Stimulated activated CD4-positive, alpha-beta T cell treated with anti-CD3 and anti-CD28 coated beads, Interleukin-1b, Interleukin-23, amount 100 ng/mL, for 1 hour (primary cell): ENCODE results near the gene GRIN1.
"Not testable (repeated sequence)": the region's sequence is repeated elsewhere in the genome, so short reads cannot be mapped to it uniquely, and the experiment has no call there.

Experiments used
- DNase-seq, 2 donors: peaks; one replicate each; pipeline ENCODE4 v3.0.0-alpha.2; 2020; ENCODE audit warnings: low read depth in 2 of 2

GRIN1 gene

DNA sequence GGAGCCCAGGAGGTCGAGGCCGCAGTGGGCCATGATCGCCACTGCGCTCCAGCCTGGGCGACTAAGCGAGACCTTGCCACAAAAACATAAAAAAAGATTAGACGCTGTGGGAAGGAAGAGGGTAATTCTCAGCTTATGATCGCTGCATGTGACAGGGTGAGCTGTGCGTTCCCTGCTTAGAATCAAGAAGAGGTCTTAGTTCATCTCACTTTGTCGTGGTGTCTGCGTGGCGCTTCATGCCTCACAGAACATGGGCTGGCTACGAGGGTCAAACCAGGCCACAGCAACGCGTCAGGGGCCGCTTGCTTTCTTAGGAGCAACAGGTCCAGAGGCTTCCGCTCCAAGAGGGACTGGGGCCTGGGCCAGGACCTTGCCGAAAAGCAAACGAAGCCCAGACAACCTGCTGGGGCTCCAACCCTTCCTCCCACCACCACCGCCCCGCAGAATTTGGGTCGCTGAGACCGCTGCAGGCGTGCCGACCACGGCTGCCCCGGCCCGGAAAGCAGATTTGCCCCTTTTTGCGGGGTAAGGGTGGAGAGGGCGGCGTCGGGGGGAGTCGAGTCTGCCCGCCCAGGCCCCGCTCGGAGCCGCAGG, 10.0 kb upstream of the GRIN1 start:
- no peak for DNase-seq

DNA sequence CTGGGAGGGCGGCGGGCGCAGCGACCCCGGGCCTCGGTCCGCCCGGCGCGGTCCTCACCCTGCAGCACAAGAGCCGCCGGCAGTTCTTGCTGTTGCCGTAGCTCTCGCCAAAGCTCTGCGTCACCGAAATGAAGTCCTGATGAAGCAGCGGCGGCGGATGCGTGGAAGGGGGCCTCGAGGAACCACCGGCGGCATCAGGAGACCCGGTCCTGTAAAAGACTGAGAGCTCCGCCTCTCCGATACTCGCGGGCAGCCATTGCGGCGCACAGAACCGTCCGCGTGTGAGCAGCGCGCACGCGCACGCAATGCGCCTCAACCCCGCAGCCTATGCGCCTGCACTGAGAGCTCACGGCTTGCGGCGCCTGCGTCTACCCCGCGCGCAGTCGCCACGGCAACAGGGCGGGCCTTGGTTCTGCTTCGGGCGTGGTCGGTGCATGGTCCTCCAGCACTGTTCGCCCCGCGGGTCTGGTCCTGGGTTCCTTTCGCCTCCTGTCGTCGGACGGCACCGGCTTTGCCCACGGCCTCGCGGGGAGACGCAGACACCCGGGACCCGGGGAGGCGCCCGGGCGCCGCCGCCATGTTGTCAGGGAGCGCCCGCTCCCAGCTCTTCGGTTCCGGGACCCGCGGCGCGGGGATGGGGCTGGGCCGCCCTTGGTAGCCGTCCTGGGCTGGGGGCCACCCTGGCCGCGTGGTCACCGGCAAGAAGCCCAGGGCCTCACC, 9.3 kb upstream of the GRIN1 start:
- peak; percentile 66 to 73 for DNase-seq

DNA sequence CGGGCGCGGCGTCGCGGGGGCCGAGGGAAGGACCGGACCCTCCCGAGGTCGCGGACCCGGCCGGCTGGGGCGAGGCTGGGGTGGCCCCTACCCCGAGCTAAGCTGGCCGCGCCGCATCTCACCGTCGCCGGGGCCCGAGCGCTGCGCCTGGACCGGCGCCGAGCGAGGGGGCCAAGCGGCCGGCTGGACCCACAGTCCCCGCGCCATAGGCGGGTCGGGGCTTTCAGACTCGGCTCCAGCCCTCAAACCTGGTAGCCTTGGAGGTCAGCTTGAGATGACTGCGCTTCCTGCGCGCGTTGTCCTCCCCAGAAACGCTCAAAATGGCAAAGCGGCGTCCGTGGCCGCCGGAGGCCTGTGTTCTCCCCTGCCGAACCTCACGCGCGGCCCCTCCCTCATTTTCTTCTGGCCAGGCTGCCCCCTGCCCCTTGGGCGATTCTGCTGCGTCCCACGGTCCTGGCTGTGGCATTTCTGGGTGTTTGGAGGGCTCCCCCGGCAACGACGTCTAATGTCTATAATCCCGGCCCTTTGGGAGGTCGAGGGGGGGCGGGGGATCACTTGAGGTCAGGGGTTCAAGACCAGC, 8.7 kb upstream of the GRIN1 start:
- no peak for DNase-seq

DNA sequence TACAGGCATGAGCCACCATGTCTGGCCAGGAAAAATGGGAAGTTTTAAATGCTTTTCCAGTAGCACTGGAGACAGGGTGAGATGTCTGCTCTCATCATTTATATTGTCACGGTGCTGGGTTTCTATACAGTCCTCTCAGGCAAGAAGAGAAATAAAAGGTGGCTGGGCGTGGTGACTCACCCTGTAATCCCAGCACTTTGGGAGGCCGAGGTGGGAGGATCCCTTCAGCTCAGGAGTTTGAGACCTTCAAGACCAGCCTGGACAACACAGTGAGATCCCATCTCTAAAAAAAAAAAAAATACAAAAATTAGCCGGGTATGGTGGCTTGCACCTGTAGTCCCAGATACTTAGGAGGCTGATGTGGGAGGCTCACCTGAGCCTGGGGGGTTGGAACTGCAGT, 4.8 kb upstream of the GRIN1 start:
- no peak for DNase-seq

DNA sequence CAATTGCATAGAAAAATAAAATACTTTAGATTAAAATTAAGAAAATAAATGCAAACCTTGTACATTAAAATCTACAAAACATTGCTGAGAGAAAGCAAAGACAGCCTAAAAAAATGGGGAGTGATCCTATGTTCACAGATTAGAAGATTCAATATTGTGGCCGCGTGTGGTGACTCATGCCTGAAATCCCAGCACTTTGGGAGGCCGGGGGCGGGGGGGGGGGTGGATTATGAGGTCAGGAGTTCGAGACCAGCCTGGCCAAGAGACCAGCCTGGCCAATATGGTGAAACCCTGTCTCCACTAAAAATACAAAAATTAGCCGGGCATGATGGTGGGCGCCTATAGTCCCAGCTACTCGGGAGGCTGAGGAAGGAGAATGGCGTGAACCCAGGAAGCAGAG, 3.8 kb upstream of the GRIN1 start:
- not testable (repeated sequence) for DNase-seq

DNA sequence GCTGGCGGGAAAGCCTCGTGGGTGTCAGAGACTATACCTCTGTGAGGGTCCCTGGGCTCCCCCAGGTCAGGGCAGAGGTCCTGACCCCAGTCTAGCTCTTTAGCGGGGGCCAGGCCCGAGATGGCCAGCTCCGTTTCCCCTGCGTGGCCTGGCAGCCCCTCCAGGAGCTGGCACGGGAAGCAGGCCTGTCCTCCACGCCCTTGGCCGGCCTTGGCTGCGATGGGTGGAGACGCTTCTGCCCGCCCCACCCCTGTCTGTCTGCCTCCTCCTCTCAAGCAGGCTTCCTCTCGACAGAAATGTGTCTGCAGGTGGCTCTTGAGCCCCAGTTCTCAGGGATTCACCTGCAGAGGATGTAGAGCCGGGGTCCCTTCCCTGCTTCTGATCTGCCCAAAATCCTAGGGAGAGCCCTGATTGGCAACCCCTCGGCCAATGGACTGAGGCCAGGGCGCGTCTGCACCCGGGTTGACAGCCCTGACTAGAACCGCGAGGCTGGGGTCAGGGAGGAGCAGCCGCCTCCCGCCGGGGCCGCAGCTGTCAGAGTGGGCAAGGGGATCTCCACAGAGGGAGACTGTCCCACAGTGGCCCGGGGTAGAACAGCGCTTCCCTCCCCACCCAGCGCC, 2.6 kb upstream of the GRIN1 start:
- DNase-seq: no peak

DNA sequence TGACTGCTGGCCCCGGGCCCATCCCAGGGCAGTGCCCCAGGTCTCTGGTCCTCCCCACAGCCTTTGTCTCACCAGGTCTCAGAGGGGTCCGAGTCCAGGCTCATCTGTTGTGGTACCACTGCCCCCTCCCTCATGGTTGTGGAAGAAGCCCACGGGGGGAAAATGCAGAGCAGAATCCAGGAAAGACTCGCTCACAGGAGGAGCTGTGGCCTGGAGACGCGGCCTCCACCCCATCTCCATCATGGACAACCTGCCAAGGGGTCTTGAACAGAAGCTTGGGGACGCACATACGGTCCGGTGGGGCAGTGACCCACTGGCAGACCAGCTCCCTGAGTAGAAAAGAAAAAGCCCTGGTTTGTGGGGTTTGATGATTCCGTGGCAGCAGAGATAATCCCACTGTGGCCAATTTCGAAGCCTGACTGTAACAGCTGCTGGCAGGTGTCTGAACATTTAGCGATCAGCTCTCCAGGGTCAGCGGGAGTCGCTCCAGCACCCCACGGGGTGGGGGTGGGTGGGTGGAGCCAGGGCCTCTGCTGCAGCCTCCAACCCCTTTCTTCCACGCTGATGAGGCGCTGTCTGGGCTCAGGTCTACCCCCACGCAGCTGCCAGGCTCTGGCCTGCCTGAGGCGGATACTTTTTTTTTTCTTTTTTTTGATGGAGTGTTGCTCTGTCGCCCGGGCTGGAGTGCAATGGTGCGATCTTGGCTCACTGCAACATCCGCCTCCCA, 1.9 kb upstream of the GRIN1 start:
- DNase-seq: no peak

DNA sequence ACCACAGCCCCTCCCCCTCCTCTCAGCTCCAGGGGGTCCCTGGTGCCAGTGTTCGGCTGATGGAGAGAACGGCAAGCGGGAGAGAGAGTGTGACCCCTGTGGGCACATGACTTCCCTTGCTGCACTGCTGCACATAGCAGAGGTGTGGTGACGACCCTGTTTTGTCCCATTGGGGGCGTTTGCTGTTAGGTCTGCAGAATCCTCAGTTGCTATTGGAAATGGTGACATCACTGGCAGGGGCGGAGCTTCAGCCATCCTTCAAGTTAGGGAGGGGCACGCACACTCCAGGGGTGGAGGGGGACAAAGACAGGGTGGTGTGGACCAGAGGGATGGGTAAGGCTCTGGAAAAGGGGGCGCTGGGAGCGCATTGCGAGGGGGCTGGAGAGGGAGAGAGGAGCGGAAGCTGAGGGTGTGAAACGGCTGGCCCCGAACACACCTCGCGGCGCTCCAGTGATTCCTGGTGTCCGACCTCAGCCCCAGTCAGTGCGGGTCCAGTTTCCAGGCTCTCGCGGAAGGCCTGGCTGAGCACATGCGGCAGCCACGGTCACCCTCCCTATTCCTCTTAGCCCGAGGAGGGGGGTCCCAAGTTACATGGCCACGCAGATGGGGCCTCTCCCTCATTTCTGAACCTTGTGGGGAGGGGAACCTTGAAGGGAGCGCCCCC, 764 bp upstream of the GRIN1 start:
- no peak for DNase-seq

DNA sequence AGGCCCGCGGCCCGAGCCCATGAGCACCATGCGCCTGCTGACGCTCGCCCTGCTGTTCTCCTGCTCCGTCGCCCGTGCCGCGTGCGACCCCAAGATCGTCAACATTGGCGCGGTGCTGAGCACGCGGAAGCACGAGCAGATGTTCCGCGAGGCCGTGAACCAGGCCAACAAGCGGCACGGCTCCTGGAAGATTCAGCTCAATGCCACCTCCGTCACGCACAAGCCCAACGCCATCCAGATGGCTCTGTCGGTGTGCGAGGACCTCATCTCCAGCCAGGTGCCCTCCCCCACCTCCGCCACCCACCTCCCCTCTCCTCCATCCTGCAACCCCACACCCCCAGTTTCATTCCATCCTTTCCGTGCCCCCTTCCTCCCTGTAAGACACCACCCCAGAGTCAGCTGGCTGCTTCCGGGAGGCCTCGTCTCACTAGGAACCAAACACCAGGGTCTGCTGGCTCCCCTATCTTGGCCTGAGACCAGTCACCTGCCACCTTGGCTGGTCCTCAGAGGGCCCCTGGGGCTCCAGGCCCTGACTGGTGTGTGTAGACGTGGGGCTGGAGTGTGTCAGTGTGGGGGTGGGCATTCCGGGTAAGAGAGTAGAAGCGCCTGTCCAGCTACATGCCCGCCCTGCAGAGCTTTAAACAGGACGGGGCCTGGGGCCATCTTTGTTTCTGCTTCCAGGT, 655 bp downstream of the GRIN1 start:
- no peak for DNase-seq

DNA sequence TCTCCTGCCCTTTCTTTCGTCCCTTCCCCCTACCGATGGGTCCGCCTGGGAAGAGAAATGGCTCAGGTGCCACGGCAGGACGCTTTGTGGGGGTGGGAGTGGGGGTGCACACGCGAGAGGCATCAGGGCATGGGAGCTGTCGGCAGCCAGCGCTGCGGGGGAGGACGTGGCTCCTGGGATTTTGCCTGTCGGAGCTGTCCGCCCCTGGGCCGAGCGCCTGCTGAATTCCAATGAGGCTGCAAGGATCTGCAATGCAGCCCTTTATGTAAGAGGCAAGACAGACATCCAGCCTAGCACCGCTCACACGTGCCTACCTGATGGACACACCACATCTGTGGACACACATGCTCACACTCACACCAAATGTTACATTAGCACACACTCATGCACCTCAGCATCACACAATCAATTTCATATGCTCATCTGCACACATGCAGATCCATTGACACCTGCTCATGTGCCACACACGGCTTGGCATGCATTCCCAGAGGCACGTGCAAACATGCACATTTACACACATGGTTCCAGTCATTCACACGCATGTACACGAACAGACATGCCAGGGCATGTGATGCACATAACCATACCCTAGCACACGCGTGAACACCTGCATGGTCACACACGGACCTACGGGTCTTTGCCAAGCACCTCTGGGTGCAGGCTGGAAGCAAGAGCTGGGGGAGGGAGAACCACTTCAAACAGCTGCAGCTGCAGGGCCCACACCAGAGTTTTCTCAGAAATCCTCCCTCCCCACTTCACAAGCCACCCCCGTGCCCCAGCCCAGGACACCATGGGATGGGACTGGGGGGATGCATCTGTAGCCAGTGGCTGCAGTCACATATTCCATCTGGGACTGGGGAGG, 1.4 kb downstream of the GRIN1 start:
- no peak for DNase-seq

DNA sequence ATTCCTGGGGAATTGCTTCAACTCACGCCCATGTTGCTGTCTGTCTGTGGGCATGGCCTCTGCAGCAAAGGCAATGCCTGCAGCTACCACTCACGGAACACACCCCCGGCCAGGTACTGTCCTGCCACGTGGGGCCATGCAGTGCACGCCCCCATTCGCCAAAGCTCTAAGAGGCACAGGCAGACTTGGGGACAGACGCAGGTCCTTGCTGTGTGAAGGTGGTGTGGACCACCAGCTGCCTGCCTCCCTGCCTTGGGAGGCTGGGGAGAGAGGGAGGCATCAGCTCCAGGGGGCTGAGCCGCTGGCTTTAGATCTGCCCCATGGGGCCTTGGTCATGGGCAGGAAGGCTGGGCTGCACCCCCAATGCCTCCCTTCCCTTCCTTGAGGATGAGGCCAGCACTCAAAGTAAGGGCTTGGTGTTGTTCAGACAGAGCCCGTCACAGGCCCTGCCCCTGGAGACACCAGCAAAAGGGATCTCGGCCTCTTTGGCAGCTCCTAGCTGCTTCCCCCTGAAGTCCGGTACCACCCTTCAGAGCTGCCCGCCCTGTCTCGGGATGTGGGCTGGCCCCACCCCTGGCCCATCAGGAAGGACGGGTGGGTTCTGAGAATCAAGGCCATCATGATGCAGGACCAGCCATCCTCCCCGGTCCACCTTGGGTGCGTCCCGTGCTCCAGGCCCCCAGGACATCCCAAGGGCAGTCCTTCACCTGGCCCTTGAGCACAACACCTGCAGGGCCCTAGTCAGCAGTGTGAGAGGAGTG, 2.3 kb downstream of the GRIN1 start:
- DNase-seq: no peak

DNA sequence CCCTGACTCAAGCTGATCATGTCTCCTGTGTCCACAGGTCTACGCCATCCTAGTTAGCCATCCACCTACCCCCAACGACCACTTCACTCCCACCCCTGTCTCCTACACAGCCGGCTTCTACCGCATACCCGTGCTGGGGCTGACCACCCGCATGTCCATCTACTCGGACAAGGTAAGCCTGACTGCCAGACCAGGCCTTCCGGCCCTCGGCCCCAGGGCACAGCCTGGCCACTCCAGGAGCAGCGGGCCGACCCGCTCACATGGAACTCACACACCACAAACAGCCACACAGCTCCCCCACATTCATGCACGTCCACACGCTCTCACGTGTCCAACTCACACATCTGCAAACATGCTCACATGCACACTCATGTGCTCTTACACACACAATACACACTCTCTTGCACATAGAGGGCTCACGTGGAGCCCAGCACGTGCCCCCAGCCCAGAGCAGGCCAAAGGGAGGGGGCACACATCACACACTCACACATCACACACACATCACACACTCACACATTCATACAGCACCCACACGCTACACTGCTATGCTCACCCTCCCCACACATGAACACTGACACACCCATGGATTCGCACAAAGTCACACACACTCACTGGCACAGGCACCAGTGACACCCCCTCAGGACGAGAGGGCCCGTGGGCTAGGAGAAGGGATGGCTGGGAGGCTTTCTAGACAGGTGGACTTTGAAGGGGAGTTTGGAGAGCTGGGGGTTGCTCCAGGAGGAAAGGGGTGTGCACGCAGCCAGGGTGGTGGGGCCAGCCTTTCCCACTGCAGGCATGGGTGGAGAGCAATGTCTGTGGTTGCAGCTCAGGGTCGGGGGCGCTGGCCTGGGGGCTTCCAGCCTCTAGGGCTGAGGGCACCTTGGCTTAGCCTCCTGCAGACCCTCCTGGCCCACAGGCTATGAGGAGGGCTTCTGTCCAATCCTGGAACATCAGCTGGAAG, 3.3 kb downstream of the GRIN1 start:
- DNase-seq: no peak

DNA sequence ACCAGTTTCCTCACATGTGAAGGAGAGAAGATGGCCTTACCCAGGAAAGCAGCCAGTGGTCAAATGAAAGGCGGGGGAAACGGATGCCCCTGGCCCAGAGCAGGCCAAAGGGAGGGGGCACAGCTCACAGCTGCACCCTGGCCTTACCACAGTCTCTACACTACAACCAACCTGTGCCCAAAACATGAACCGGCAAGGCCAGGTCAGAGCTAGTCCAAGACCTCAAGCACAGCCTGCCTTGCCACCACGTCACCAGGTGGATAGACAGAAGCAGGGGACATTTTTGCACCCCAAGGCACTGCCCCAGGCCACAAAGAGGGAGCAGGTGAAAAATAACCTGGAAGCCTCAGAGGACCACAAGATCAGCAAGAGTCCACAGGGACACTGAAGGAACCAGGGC, 4.5 kb downstream of the GRIN1 start:
- DNase-seq: no peak

DNA sequence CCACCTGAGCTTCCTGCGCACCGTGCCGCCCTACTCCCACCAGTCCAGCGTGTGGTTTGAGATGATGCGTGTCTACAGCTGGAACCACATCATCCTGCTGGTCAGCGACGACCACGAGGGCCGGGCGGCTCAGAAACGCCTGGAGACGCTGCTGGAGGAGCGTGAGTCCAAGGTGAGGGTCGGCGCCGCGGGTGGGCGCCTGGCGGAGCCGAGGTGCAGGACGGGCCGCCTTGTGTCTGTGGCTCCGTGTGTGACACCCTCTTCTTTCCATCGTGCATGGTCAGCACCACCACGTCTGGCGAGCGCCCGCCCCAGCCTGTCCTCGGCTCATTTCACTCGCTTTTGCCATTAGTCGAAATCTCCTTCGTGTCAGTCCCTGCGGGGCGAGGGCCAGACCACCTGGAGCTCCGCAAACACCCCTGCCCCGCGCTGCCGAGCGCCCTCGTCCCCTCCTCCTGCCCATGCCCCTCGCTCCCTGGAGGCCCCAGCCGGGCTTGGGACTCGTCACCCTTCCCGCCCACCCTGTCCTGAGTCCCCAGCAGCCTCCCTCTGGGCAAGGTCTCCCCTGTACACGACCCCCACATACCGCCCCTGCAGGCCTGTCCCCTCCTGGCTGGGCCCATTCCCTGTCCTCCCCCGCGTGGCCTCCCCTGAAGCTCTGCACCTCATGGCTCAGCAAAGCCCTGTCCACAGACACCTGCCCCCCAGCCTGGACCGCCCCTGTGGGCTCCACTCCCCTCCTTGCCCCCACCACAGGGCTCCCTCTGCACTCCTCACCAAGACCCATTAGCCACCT, 7.0 kb downstream of the GRIN1 start:
- DNase-seq: no peak

DNA sequence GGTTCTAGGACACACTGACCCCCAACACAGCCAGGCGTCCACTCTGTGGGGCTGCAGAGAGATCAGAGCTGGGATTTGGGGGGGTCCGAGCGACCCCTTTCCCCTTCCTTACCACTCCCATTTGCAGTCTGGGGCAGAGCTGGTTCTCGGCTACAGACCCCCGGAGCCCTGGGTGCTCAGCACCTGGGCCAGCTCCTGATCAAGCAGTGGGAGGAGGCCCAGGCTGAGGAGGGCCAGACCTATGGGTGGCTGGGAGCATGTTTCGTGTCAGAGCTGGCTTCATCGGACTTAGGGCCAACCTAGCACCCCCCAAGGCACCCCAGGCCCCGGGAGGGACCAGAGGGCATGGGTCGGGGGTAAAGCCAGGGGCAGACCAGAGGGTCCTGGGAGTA, 7.6 kb downstream of the GRIN1 start:
- DNase-seq: no peak

DNA sequence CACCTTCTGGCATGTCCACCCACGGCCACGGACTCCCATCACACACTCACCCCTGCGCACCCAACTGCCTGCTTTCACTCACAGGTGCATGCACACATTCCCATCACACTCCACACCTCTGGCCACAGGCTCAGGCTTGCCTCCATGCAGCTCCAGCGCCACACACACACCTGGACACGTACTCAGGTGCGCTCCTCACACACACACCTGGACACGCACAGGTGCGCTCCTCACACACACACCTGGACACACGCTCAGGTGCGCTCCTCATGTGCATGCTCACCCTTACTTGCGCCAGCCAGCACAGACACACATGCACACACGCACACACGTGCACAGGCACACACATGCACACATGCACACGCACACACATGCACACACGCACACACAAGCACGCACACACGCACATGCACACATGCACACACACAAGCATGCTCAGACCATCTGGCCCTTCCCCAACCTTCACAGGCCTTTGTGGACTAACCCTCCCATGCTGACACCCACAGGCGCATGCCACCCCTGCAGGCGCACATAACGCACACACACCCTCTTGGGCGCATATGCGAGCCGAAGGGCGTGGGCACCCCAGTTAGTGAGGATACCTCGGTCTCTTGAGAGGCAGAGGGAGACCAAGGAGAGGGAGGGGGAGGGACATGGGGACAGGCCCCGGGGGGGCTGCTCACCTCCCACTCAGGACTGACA, 8.3 kb downstream of the GRIN1 start:
- DNase-seq: no peak

DNA sequence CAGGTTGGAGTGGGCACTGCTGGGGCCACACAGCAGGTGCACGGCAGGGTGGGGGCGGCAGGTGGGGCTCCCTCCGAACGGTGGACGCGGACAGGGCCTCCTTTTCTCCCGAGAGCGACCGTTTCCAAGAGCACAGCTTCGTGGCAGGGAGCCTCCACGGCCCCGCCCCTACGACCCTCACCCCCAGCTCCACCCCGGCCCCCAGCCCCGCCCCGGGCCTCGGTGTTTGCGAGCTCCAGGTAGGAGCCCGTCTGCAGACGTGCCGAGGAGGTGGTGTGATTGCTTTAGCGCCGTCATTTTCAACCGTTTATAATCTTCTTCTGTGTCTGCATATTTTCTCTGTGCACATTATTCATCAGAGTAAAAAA, 8.8 kb downstream of the GRIN1 start:
- DNase-seq: no peak
